ENCODE measurements around the gene BDH1.
A peak's percentile ranks its signal among the peaks of the same experiment; 100 is the strongest.

BDH1 gene

DNA sequence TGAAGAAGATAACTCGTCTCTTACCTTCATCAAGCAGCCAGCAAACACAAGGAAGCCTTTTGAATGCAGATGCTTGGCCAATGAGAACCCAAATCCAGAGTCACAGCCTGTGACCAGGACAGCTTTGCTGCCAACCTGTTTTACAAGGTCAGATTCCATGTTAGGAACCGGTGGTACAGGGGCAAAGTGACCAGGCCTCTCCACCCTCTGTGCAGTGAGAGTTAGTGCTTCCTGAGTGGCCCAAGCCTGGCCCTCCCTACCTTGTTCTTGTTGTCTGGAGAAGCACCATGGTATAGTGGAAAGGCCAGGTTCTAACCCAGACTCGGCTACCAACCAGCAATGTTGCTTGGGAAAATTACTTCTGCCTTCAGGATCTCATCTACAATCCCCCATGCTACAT lies 23.4 kb downstream of the BDH1 start:
- no peak for ATAC-seq
- TF ChIP-seq RARB (CRISPR knock-in tag; IDR thresholded peaks at IDR 0.05) (no peak), SNAI2 (CRISPR knock-in tag; IDR thresholded peaks at IDR 0.05) (no peak), TCF4 (CRISPR knock-in tag; IDR thresholded peaks at IDR 0.05; ENCODE audit: borderline replicate concordance) (no peak), ISL1 (CRISPR knock-in tag; IDR thresholded peaks at IDR 0.05) (no peak), PPARA (CRISPR knock-in tag; IDR thresholded peaks at IDR 0.05; ENCODE audit: borderline replicate concordance) (no peak), TOX (CRISPR knock-in tag; IDR thresholded peaks at IDR 0.05; ENCODE audit: borderline replicate concordance) (no peak), CSDC2 (CRISPR knock-in tag; IDR thresholded peaks at IDR 0.05) (no peak), ESRRG (CRISPR knock-in tag; IDR thresholded peaks at IDR 0.05) (no peak), OSR1 (CRISPR knock-in tag; IDR thresholded peaks at IDR 0.05) (no peak), ZNF70 (CRISPR knock-in tag; IDR thresholded peaks at IDR 0.05) (no peak), ZNF565 (CRISPR knock-in tag; conservative IDR thresholded peaks at IDR 0.05; ENCODE audit: low read depth) (no peak)
- TF ChIP-seq, protein P1, sequence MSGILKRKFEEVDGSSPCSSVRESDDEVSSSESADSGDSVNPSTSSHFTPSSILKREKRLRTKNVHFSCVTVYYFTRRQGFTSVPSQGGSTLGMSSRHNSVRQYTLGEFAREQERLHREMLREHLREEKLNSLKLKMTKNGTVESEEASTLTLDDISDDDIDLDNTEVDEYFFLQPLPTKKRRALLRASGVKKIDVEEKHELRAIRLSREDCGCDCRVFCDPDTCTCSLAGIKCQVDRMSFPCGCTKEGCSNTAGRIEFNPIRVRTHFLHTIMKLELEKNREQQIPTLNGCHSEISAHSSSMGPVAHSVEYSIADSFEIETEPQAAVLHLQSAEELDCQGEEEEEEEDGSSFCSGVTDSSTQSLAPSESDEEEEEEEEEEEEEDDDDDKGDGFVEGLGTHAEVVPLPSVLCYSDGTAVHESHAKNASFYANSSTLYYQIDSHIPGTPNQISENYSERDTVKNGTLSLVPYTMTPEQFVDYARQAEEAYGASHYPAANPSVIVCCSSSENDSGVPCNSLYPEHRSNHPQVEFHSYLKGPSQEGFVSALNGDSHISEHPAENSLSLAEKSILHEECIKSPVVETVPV (CRISPR knock-in tag; IDR thresholded peaks at IDR 0.05): no peak
- TF ChIP-seq, protein P2, sequence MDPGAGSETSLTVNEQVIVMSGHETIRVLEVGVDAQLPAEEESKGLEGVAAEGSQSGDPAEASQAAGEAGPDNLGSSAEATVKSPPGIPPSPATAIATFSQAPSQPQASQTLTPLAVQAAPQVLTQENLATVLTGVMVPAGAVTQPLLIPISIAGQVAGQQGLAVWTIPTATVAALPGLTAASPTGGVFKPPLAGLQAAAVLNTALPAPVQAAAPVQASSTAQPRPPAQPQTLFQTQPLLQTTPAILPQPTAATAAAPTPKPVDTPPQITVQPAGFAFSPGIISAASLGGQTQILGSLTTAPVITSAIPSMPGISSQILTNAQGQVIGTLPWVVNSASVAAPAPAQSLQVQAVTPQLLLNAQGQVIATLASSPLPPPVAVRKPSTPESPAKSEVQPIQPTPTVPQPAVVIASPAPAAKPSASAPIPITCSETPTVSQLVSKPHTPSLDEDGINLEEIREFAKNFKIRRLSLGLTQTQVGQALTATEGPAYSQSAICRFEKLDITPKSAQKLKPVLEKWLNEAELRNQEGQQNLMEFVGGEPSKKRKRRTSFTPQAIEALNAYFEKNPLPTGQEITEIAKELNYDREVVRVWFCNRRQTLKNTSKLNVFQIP (CRISPR knock-in tag; IDR thresholded peaks at IDR 0.05; ENCODE audit: borderline replicate concordance, low read depth): no peak
- TF ChIP-seq, protein P3, sequence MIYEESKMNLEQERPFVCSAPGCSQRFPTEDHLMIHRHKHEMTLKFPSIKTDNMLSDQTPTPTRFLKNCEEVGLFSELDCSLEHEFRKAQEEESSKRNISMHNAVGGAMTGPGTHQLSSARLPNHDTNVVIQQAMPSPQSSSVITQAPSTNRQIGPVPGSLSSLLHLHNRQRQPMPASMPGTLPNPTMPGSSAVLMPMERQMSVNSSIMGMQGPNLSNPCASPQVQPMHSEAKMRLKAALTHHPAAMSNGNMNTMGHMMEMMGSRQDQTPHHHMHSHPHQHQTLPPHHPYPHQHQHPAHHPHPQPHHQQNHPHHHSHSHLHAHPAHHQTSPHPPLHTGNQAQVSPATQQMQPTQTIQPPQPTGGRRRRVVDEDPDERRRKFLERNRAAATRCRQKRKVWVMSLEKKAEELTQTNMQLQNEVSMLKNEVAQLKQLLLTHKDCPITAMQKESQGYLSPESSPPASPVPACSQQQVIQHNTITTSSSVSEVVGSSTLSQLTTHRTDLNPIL (CRISPR knock-in tag; IDR thresholded peaks at IDR 0.05; ENCODE audit: low read depth): no peak

DNA sequence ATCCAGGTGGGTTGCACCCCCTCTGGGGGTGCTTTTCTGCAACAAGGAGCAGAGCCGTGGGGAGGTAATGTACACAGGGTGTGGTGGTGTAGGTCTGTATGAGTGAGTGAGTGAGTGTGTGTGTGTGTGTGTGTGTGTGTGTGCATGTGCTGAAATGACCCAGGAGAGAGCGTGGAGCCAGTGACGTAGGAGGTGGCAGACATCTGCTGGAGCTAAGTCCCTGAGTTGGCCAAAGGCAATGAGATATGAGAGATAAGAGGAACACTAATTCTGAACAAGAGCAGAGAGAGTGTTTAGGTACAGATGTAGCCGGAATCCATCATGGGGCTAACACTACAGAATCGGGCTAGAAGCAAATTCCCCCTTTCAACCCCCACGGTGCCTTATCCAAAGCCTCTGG lies 27.6 kb downstream of the BDH1 start:
- TF ChIP-seq ARNTL (CRISPR knock-in tag; IDR thresholded peaks at IDR 0.05; ENCODE audit: borderline replicate concordance, low read depth): no peak
- TF ChIP-seq TCF4 (CRISPR knock-in tag; IDR thresholded peaks at IDR 0.05; ENCODE audit: borderline replicate concordance): peak; percentile 83
- no peak for TF ChIP-seq ZNF8 (CRISPR knock-in tag; IDR thresholded peaks at IDR 0.05)
- TF ChIP-seq, protein P4, sequence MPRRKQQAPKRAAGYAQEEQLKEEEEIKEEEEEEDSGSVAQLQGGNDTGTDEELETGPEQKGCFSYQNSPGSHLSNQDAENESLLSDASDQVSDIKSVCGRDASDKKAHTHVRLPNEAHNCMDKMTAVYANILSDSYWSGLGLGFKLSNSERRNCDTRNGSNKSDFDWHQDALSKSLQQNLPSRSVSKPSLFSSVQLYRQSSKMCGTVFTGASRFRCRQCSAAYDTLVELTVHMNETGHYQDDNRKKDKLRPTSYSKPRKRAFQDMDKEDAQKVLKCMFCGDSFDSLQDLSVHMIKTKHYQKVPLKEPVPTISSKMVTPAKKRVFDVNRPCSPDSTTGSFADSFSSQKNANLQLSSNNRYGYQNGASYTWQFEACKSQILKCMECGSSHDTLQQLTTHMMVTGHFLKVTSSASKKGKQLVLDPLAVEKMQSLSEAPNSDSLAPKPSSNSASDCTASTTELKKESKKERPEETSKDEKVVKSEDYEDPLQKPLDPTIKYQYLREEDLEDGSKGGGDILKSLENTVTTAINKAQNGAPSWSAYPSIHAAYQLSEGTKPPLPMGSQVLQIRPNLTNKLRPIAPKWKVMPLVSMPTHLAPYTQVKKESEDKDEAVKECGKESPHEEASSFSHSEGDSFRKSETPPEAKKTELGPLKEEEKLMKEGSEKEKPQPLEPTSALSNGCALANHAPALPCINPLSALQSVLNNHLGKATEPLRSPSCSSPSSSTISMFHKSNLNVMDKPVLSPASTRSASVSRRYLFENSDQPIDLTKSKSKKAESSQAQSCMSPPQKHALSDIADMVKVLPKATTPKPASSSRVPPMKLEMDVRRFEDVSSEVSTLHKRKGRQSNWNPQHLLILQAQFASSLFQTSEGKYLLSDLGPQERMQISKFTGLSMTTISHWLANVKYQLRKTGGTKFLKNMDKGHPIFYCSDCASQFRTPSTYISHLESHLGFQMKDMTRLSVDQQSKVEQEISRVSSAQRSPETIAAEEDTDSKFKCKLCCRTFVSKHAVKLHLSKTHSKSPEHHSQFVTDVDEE (CRISPR knock-in tag; IDR thresholded peaks at IDR 0.05): peak; percentile 88; the same call in 1 of the 2 replicates
- TF ChIP-seq ZFP30 (CRISPR knock-in tag; IDR thresholded peaks at IDR 0.05): no peak
- no peak for TF ChIP-seq TOX (CRISPR knock-in tag; IDR thresholded peaks at IDR 0.05; ENCODE audit: borderline replicate concordance)
- peak; percentile 36; the same call in 1 of the 3 replicates for ATAC-seq

DNA sequence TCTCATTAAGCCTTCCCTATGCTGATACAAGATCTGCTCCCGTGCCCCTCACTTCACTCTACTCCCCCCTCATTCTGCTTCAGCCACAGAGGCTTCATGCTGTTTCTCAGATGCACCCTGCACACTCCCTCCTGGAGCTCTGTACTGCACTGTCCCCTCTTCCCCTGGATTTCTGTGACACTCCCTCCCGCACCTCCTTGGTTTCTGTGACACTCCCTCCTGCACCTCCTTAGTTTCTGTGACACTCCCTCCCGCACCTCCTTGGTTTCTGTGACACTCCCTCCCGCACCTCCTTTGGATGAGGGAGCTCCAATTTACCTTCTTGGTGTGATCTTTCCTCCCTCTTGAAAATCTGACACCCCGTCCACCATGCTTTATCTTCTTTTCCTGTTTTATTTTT lies 28.2 kb downstream of the BDH1 start:
- ATAC-seq: no peak
- TF ChIP-seq, protein P3 (CRISPR knock-in tag; IDR thresholded peaks at IDR 0.05; ENCODE audit: low read depth): no peak
- no peak for TF ChIP-seq ARNTL (CRISPR knock-in tag; IDR thresholded peaks at IDR 0.05; ENCODE audit: borderline replicate concordance, low read depth)
- TF ChIP-seq, protein P1 (CRISPR knock-in tag; IDR thresholded peaks at IDR 0.05): no peak
- TF ChIP-seq ZNF565 (CRISPR knock-in tag; conservative IDR thresholded peaks at IDR 0.05; ENCODE audit: low read depth): no peak
- TF ChIP-seq TCF4 (CRISPR knock-in tag; IDR thresholded peaks at IDR 0.05; ENCODE audit: borderline replicate concordance): no peak
- TF ChIP-seq ZFP30 (CRISPR knock-in tag; IDR thresholded peaks at IDR 0.05): no peak
- no peak for TF ChIP-seq TOX (CRISPR knock-in tag; IDR thresholded peaks at IDR 0.05; ENCODE audit: borderline replicate concordance)
- TF ChIP-seq ZNF8 (CRISPR knock-in tag; IDR thresholded peaks at IDR 0.05): no peak
- no peak for TF ChIP-seq CSDC2 (CRISPR knock-in tag; IDR thresholded peaks at IDR 0.05)
- no peak for TF ChIP-seq ZNF70 (CRISPR knock-in tag; IDR thresholded peaks at IDR 0.05)
- no peak for TF ChIP-seq GLIS3 (CRISPR knock-in tag; IDR thresholded peaks at IDR 0.05)
- TF ChIP-seq, protein P4 (CRISPR knock-in tag; IDR thresholded peaks at IDR 0.05): no peak
- TF ChIP-seq BACH2 (CRISPR knock-in tag; IDR thresholded peaks at IDR 0.05; ENCODE audit: borderline replicate concordance): no peak
- no peak for TF ChIP-seq PPARA (CRISPR knock-in tag; IDR thresholded peaks at IDR 0.05; ENCODE audit: borderline replicate concordance)
- no peak for TF ChIP-seq ZFP3 (CRISPR knock-in tag; IDR thresholded peaks at IDR 0.05)
- no peak for TF ChIP-seq ESRRG (CRISPR knock-in tag; IDR thresholded peaks at IDR 0.05)
